Measurements from ENCODE around the gene RB1. TPM values are rescaled to one million over a fixed set of nuclear protein-coding genes. Genes with fewer than 3 reads are reported as not detected.

Gene RB1
- total and polyA plus RNA-seq, 8 donors, result 32.1 to 53.1 (median 47.4) TPM

GRCh38 chr13:48356750-48357149 lies 53.2 kb downstream of the RB1 start:
- Histone ChIP-seq H3K4me3 (no peak overlapping the region), H3K36me3 (peaks cover 0 to 28% of the 10 kb centered on the region in 2 donors), H3K27ac (no peak overlapping the region), H3K27me3 (no peaks in the 10 kb centered on the region), H3K4me1 (no peaks in the 10 kb centered on the region), H3K9me3 (peaks cover 0 to 25% of the 10 kb centered on the region in 2 donors)
- no peak for DNase-seq
- intact Hi-C loops (cut with DNase I), result no loop called here
- no peak for ATAC-seq
- TF ChIP-seq CTCF (IDR thresholded peaks at IDR 0.05), result no peak

GRCh38 chr13:48369988-48370387 lies 66.4 kb downstream of the RB1 start:
- intact Hi-C loops (cut with DNase I), result no loop called here
- no peak overlapping the region for H3K4me3 ChIP-seq
- DNase-seq (no peak), ATAC-seq (no peak)
- no peak for TF ChIP-seq CTCF (IDR thresholded peaks at IDR 0.05)
- H3K36me3 ChIP-seq, result peaks cover 0 to 42% of the 10 kb centered on the region in 2 donors
- H3K9me3 ChIP-seq, result no peaks in the 10 kb centered on the region
- no peaks in the 10 kb centered on the region for H3K4me1 ChIP-seq
- H3K27me3 ChIP-seq, result no peaks in the 10 kb centered on the region
- H3K27ac ChIP-seq, result no peak overlapping the region

- Histone ChIP-seq H3K4me1 (no peaks in the 10 kb centered on the region), H3K4me3 (no peak overlapping the region), H3K9me3 (no peaks in the 10 kb centered on the region), H3K27me3 (no peaks in the 10 kb centered on the region), H3K27ac (no peak overlapping the region), H3K36me3 (peaks cover 0 to 40% of the 10 kb centered on the region in 2 donors)
- intact Hi-C loops (cut with DNase I), result no loop called here
- no peak for DNase-seq
- no peak for ATAC-seq
- no peak for TF ChIP-seq CTCF (IDR thresholded peaks at IDR 0.05)
These were observed 67.3 kb downstream of the RB1 start for GRCh38 chr13:48370815-48371214.

- no peak for ATAC-seq
- Histone ChIP-seq H3K9me3 (no peaks in the 10 kb centered on the region), H3K4me1 (no peaks in the 10 kb centered on the region), H3K36me3 (peaks cover 0 to 47% of the 10 kb centered on the region in 2 donors), H3K27me3 (no peaks in the 10 kb centered on the region), H3K27ac (no peak overlapping the region), H3K4me3 (no peak overlapping the region)
- intact Hi-C loops (cut with DNase I), result no loop called here
- DNase-seq, result no peak
- TF ChIP-seq CTCF (IDR thresholded peaks at IDR 0.05), result no peak
These were observed 74.3 kb downstream of the RB1 start for GRCh38 chr13:48377857-48378256.

GRCh38 chr13:48380581-48380980 lies 77.0 kb downstream of the RB1 start:
- H3K27ac ChIP-seq, result no peak overlapping the region
- H3K36me3 ChIP-seq, result peaks cover 0 to 30% of the 10 kb centered on the region in 2 donors
- H3K27me3 ChIP-seq, result no peaks in the 10 kb centered on the region
- no peak for DNase-seq
- TF ChIP-seq CTCF (IDR thresholded peaks at IDR 0.05), result no peak
- intact Hi-C loops (cut with DNase I), result no loop called here
- no peaks in the 10 kb centered on the region for H3K9me3 ChIP-seq
- ATAC-seq, result no peak
- H3K4me1 ChIP-seq, result no peaks in the 10 kb centered on the region
- no peak overlapping the region for H3K4me3 ChIP-seq
